ENCODE results near the gene ELOA2.
"Not testable (repeated sequence)": the region's sequence is repeated elsewhere in the genome, so short reads cannot be mapped to it uniquely, and the experiment has no call there.

ELOA2 gene

GRCh38 chr18:47035156-47035671, at the start of gene ELOA2:
Gene ELOA2, minus strand, starts transcription at chr18:47035621. Its CDS starts 357 bp downstream, at chr18:47035264.
- no peak for DNase-seq (ENCODE audit: low read depth in 1 of 2, low spot score in 1 of 2)

- DNase-seq (ENCODE audit: low read depth in 1 of 2, low spot score in 1 of 2), result no peak
These were observed 46.2 kb upstream of the ELOA2 start for GRCh38 chr18:47081578-47081977.

- DNase-seq (ENCODE audit: low read depth in 1 of 2, low spot score in 1 of 2), result no peak
These were observed 45.5 kb upstream of the ELOA2 start for GRCh38 chr18:47080872-47081271.

- no peak for DNase-seq (ENCODE audit: low read depth in 1 of 2, low spot score in 1 of 2)
These were observed 41.7 kb upstream of the ELOA2 start for GRCh38 chr18:47077111-47077510.

- no peak for DNase-seq (ENCODE audit: low read depth in 1 of 2, low spot score in 1 of 2)
These were observed 39.9 kb upstream of the ELOA2 start for GRCh38 chr18:47075098-47075883.

GRCh38 chr18:47067648-47068047, 32.2 kb upstream of the ELOA2 start:
- DNase-seq (ENCODE audit: low read depth in 1 of 2, low spot score in 1 of 2), result no peak

DNA sequence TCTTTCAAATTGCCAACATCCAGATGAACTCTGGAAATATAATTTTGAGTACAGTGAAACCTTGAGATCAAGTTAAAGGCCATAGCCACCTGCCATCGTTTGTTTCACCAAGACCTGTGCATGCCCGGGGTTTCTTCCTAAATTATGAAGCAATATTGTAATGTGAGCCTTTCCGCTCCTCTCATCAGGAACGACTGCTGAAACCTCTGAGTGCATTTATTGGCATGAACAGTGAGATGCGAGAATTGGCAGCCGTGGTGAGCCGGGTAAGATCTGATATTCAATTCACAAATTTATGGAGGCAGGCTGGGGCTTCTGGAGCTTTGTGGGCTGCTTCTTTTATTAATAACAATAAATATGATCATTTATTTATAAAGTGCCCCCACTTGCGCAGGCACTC, 27.7 kb upstream of the ELOA2 start:
- DNase-seq (ENCODE audit: low read depth in 1 of 2, low spot score in 1 of 2), result no peak

- no peak for DNase-seq (ENCODE audit: low read depth in 1 of 2, low spot score in 1 of 2)
These were observed 27.1 kb upstream of the ELOA2 start for GRCh38 chr18:47062471-47062870.

DNA sequence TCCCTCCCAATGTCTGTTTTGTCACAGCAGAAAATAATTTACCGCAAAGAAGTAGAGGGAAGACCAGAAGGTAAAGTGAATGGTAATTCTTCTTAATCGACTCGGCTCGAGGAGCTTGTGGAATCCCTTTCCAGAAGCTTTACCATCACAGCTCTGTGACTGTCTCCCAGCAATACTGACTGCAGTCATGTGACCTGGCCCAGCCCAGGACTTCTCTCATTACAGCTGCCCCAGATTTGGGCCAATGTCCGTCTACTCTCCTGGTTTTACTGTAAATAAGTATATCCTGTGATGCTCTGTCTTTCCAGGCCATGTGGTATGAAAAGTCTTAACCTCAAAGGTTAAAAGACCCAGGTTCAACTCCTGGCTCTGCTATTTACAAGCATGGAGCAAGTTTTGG, 18.9 kb upstream of the ELOA2 start:
- DNase-seq (ENCODE audit: low read depth in 1 of 2, low spot score in 1 of 2), result no peak

- DNase-seq (ENCODE audit: low read depth in 1 of 2, low spot score in 1 of 2), result no peak
These were observed 15.0 kb upstream of the ELOA2 start for GRCh38 chr18:47050468-47050867.

GRCh38 chr18:47040982-47041381, 5.6 kb upstream of the ELOA2 start:
- no peak for DNase-seq (ENCODE audit: low read depth in 1 of 2, low spot score in 1 of 2)

- DNase-seq (ENCODE audit: low read depth in 1 of 2, low spot score in 1 of 2), result no peak
These were observed 1.6 kb upstream of the ELOA2 start for GRCh38 chr18:47036927-47037578.

DNA sequence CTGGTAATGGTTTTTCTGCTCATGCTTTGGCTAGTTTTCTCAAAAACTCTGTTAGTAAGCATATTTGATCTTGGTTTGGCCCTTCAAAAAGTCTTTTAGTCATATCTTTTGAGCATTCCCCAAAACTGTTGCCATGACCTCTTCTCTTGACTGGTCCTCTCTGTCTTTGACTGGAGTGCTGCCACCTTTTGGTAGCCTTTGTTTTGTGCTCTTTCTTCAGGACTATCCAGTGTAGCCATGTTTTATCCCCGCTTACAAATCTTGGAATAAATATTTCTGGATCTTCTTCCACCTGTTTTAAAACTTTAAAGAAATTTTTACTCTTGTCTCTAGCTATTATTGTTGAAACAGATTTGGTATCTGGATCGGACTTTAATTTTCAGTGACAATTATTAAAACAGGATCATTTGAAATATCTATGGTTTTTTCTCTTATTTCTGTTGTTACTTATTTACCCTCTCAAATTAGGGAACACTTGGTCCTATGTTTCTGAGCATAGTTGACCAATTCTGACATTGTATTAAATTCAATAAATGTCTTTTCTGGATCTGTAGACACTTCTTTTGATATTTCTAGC, 965 bp upstream of the ELOA2 start:
- no peak for DNase-seq (ENCODE audit: low read depth in 1 of 2, low spot score in 1 of 2)

DNA sequence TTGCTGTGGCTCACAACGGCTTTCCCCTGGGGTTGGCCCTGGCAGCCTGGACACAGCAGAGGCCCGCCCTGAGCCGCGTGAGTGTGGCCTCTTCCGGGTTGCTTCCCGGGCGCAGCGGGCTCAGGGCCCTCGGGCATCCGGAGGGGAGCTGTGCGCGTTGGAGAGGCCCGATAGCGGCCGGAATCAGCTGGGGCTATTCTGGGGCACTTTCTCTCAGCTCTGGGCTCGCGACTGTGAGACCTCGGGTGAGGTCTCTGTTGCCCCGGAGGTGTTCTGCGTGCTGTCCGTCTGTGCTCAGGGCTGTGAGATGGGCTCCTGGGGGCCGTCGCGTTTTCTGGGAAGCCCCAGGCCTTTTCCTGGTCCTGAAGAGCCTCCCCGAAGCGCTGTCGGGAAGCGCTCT, 830 bp downstream of the ELOA2 start:
- not testable (repeated sequence) for DNase-seq (ENCODE audit: low read depth in 1 of 2, low spot score in 1 of 2)

DNA sequence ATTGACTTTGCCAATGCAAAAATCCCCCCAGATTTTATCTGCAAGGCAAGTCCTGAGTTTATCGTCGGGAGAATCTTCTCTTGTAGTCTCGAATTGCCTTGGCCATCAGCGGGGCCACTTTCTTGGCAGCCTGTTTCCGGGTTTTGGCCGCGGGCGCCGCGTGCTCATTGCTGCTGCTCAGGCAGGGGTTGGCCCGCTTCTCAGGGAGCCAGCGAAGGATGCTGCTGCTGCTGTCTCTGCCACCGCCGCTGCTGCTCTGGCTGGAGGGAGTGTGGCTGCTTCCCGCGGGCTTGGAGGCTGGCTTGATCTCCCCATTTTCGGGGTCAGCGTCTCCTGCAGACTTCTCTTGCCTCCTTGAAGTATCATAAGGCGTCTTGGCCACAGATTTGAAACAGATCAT, 2.5 kb downstream of the ELOA2 start:
- DNase-seq (ENCODE audit: low read depth in 1 of 2, low spot score in 1 of 2), result no peak

GRCh38 chr18:47030887-47031286, 4.5 kb downstream of the ELOA2 start:
- DNase-seq (ENCODE audit: low read depth in 1 of 2, low spot score in 1 of 2), result not testable (repeated sequence)

DNA sequence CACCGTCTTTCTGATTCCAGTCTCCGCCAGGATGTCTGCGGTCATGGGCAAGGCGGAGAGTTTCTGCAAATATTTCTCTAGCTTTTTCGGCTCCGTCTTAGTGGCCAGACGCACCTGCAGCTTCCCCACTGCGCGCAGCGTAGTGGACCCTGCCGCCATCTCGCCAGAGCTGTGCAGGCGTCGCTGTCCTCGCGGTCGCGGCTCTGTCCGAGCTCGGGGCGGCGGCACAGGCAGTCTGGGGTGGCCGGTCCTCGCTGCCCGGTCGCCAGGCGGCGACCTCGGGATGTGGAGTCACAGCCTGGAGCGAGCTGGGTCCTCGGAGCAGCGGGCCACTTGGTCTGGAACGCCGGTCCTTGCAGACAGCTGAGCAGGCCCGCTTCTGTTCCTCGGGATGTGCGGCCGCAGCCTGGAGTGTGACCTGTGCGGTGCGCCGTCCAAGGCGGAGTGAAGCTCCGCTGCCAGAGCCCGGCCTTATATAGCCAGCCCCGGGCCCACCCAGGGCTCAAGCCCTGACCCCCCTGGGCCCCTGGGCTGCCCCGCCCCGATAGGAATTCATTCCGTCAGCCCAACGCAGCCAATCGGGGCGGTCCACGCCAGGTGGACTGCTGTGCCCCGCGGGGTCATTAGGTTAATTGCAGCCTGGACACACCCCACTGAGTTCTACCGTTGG, 5.6 kb downstream of the ELOA2 start:
- not testable (repeated sequence) for DNase-seq (ENCODE audit: low read depth in 1 of 2, low spot score in 1 of 2)

DNA sequence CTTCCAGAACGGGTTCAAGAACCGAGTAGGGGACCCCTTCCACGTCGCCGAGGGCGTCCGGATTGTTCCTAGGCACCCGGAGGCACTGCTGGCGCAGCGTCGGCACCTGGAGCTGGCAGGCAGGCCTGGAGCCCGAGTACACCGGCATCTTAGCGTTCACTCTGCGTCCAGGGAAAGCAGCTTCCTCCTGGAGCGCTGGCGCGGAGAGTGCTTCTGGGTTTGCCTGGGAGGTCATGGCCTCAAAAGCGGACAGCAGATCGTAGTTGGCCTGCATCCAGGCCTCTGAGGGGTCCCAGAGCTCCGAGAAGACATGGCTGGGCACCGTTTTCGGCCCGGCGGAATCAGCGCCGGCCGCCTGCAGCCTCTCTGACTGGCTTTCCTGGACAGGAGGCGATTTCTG, 6.7 kb downstream of the ELOA2 start:
- DNase-seq (ENCODE audit: low read depth in 1 of 2, low spot score in 1 of 2), result not testable (repeated sequence)

DNA sequence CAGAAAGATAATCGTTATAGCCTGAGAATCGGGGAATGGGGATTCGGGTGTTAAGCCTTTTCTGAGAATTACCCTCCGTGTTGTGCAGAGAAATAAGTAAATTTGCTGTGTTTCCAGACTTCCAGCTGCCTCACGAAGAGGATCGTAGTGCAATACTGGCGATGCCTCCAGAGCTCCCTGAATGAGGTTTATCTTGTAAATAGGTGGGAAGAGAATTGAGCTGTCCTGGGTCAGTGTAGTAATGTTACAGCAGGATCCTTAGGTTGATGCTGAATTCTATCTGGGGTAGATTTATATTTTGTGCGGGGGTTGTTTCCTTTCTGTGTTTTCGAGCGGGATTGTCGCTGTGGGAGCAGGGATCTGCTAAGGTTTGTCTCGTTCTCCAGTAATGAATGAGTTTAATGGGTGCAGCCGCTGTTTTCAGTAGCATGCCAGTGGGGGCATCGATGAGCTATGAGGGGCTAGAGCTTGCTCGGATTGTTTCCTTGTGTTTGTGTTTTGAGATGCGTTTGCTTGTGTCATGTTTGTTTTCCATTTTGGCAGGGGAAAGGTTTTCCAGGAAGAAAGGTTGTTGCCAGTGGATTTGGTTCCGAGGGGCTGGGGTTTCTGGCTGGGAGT, 9.8 kb downstream of the ELOA2 start:
- not testable (repeated sequence) for DNase-seq (ENCODE audit: low read depth in 1 of 2, low spot score in 1 of 2)

DNA sequence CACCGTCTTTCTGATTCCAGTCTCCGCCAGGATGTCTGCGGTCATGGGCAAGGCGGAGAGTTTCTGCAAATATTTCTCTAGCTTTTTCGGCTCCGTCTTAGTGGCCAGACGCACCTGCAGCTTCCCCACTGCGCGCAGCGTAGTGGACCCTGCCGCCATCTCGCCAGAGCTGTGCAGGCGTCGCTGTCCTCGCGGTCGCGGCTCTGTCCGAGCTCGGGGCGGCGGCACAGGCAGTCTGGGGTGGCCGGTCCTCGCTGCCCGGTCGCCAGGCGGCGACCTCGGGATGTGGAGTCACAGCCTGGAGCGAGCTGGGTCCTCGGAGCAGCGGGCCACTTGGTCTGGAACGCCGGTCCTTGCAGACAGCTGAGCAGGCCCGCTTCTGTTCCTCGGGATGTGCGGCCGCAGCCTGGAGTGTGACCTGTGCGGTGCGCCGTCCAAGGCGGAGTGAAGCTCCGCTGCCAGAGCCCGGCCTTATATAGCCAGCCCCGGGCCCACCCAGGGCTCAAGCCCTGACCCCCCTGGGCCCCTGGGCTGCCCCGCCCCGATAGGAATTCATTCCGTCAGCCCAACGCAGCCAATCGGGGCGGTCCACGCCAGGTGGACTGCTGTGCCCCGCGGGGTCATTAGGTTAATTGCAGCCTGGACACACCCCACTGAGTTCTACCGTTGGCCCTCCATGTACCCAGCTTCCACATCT, 11.5 kb downstream of the ELOA2 start:
- not testable (repeated sequence) for DNase-seq (ENCODE audit: low read depth in 1 of 2, low spot score in 1 of 2)

Measured in activated T-helper 1 cell treated with anti-CD3 and anti-CD28 coated beads, Interleukin-2, amount 50 U/mL, for 16 hours (primary cell).